Neural progenitor cell (in vitro differentiated cells): ENCODE measurements around the gene CASP7. TPM values are rescaled to one million over a fixed set of nuclear protein-coding genes. Genes with fewer than 3 reads are reported as not detected.
A peak's percentile ranks its signal among the peaks of the same experiment; 100 is the strongest.

Source experiments
- DNase-seq: peaks from one replicate; pipeline ENCODE4 v3.0.0-alpha.2; 2016; ENCODE audit warnings: low spot score
- H2AFZ ChIP-seq: fragments of 200-600 bp; sonication (generic); replicated peaks from 2 replicates; pipeline ENCODE4 v1.6.1; 2016; ENCODE audit warnings: antibody characterized with exemption
- H3F3A ChIP-seq: fragments of 200-600 bp; sonication (generic); 2 replicates; pipeline ENCODE4 v1.6.1; 2016; ENCODE audit warnings: antibody characterized with exemption, low read depth
- H3K27ac ChIP-seq: fragments of 200-600 bp; sonication (generic); 2 replicates; pipeline ENCODE4 v1.5.1; 2016; ENCODE audit warnings: mild to moderate bottlenecking
- H3K27me3 ChIP-seq: fragments of 200-600 bp; sonication (generic); 2 replicates; pipeline ENCODE4 v1.6.1; 2016; ENCODE audit warnings: mild to moderate bottlenecking, moderate library complexity
- H3K36me3 ChIP-seq: fragments of 200-600 bp; sonication (generic); 2 replicates; pipeline ENCODE4 v1.5.1; 2016
- H3K4me1 ChIP-seq: fragments of 200-600 bp; sonication (generic); 2 replicates; pipeline ENCODE4 v1.6.1; 2016; ENCODE audit warnings: mixed run types
- H3K4me2 ChIP-seq: fragments of 200-600 bp; sonication (generic); 2 replicates; pipeline ENCODE4 v1.6.1; 2016
- H3K4me3 ChIP-seq: fragments of 200-600 bp; sonication (generic); 2 replicates; pipeline ENCODE4 v1.5.1; 2016
- H3K79me2 ChIP-seq: fragments of 200-600 bp; sonication (generic); 2 replicates; pipeline ENCODE4 v1.6.1; 2016; ENCODE audit warnings: low read depth
- H3K9ac ChIP-seq: fragments of 200-600 bp; sonication (generic); 2 replicates; pipeline ENCODE4 v1.6.1; 2016
- H3K9me3 ChIP-seq: fragments of 200-600 bp; sonication (generic); 2 replicates; pipeline ENCODE4 v1.5.1; 2016; ENCODE audit warnings: low read depth
- H4K20me1 ChIP-seq: fragments of 200-600 bp; sonication (generic); 2 replicates; pipeline ENCODE4 v1.6.1; 2016; ENCODE audit warnings: low read depth
- H3K27ac Mint-ChIP-seq: 3 replicates; pipeline ENCODE4 v1.8.0; 2021; ENCODE audit warnings: mixed read lengths
- H3K27me3 Mint-ChIP-seq: 2 replicates; pipeline ENCODE4 v1.8.0; 2022; ENCODE audit warnings: low read depth, mild to moderate bottlenecking, inconsistent platforms, moderate library complexity, mixed read lengths; ENCODE audit not compliant: insufficient read depth
- H3K36me3 Mint-ChIP-seq: 3 replicates; pipeline ENCODE4 v1.8.0; 2021; ENCODE audit warnings: mixed read lengths
- H3K4me1 Mint-ChIP-seq: 3 replicates; pipeline ENCODE4 v1.8.0; 2021; ENCODE audit warnings: mixed read lengths
- H3K4me3 Mint-ChIP-seq: 3 replicates; pipeline ENCODE4 v1.8.0; 2021; ENCODE audit warnings: mild to moderate bottlenecking, moderate library complexity, mixed read lengths
- H3K9me3 Mint-ChIP-seq: 3 replicates; pipeline ENCODE4 v1.8.0; 2020; ENCODE audit warnings: mixed read lengths
- CTCF ChIP-seq: fragments of 200-600 bp; sonication (generic); IDR thresholded peaks from 2 replicates; pipeline ENCODE4 v1.5.1; 2017; ENCODE audit warnings: antibody characterized with exemption, mild to moderate bottlenecking
- EZH2 ChIP-seq: fragments of 200-600 bp; sonication (generic); IDR thresholded peaks from 2 replicates; pipeline ENCODE4 v1.6.1; 2017; ENCODE audit warnings: antibody characterized with exemption, mild to moderate bottlenecking, moderate library complexity
- EZH2phosphoT487 ChIP-seq: fragments of 200-600 bp; sonication (generic); IDR thresholded peaks from 2 replicates; pipeline ENCODE4 v1.6.1; 2017; ENCODE audit warnings: antibody characterized with exemption
- total RNA-seq: library from RNA; depleted of rRNA; stranded (reverse); fragments of >200 nt; gene quantifications from 2 replicates; pipeline ENCODE4 v1.2.3, GENCODE V29; 2015; ENCODE audit warnings: low replicate concordance

Gene CASP7
- total RNA-seq, 1 donor from 2014 or later = 18.9 TPM

DNA sequence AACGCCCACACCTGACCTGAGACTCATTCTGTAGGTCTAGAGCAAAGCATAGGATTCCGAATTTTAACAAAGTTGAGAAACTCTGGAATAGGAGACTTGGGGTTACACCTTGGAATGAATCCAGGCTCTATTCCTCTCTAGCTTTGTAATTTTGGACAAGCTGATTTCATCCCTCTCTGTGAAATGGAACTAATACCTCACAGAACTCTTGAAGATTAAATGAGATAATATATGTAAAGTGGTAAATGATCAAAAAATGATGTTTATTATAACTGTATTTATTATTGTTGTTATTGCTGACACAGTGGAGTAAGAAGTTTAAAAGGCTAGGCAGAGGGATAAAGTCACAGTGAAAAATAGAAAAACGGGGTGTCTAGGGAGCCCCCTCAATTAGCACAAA, 32.3 kb downstream of the CASP7 start:
- H3K9me3 Mint-ChIP-seq = no peaks in the 10 kb centered on the region
- no peak overlapping the region for H3K4me2 ChIP-seq
- DNase-seq = no peak
- peaks cover 39% of the 10 kb centered on the region for H3K4me1 Mint-ChIP-seq
- H2AFZ ChIP-seq = no peak overlapping the region
- peaks cover 36% of the 10 kb centered on the region for H3K4me1 ChIP-seq
- H3K9me3 ChIP-seq = no peaks in the 10 kb centered on the region
- H3F3A ChIP-seq = peaks cover 19% of the 10 kb centered on the region
- H3K9ac ChIP-seq = no peak overlapping the region
- H3K27ac Mint-ChIP-seq = no peak overlapping the region
- H3K36me3 Mint-ChIP-seq = peaks cover 7% of the 10 kb centered on the region
- H3K27me3 Mint-ChIP-seq = no peaks in the 10 kb centered on the region
- H4K20me1 ChIP-seq = peaks cover 7% of the 10 kb centered on the region
- H3K4me3 Mint-ChIP-seq = no peak overlapping the region
- H3K27ac ChIP-seq = peak overlapping the region; percentile 18
- no peak overlapping the region for H3K4me3 ChIP-seq
- no peaks in the 10 kb centered on the region for H3K27me3 ChIP-seq
- TF ChIP-seq CTCF = no peak
- TF ChIP-seq EZH2 = no peak
- no peak for TF ChIP-seq EZH2phosphoT487
- no peaks in the 10 kb centered on the region for H3K79me2 ChIP-seq
- H3K36me3 ChIP-seq = no peaks in the 10 kb centered on the region

DNA sequence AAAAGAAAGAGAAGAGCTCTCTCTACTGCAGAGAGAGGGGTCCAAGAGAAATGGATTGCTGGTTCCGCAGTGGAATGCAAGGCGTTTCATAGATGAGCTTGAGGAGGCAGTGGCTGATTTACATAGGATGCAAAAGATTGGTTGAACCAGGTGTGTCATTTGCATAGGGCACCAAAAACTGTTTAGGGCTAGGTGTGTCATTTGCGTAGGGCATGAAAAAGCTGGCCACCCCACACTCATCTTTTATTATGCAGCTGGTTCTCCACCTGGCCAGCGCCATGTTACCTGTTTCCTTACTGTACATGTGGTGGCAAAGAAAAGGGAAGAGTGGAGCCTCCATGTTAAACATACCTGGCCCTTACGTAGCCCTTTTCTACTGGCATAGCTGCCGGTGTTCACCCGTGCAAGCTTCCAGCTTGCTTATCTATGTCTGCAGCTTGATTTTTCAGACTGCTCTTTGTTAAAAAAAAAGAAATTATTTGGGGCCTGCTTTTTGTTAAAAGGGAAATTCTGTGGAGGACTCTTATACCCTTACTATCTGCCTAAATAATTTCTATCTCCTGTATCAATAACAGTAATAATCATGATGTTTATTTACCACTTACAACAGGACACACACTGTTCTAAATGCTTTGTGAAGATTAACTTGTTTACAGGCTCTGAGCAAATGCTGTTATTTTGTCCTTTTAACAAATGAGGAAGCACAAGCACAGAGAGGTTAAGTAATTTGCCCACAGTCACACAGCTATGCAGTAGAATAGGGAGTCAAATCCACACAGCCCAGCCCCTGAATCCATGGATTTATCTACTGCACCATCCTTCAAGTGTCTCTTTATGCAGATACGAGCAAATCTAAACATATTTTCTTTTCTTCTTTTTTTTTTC, 33.3 kb downstream of the CASP7 start:
- H3K4me3 ChIP-seq = no peak overlapping the region
- peaks cover 39% of the 10 kb centered on the region for H3K4me1 Mint-ChIP-seq
- no peak overlapping the region for H3K27ac Mint-ChIP-seq
- peak; percentile 12 for DNase-seq
- H3F3A ChIP-seq = peaks cover 19% of the 10 kb centered on the region
- peaks cover 9% of the 10 kb centered on the region for H3K36me3 Mint-ChIP-seq
- no peaks in the 10 kb centered on the region for H3K36me3 ChIP-seq
- TF ChIP-seq EZH2phosphoT487 (no peak), CTCF (no peak), EZH2 (no peak)
- no peak overlapping the region for H3K9ac ChIP-seq
- H3K27me3 Mint-ChIP-seq = no peaks in the 10 kb centered on the region
- H3K79me2 ChIP-seq = no peaks in the 10 kb centered on the region
- no peak overlapping the region for H2AFZ ChIP-seq
- peaks cover 36% of the 10 kb centered on the region for H3K4me1 ChIP-seq
- no peaks in the 10 kb centered on the region for H3K27me3 ChIP-seq
- no peaks in the 10 kb centered on the region for H3K9me3 ChIP-seq
- no peak overlapping the region for H3K27ac ChIP-seq
- peaks cover 7% of the 10 kb centered on the region for H4K20me1 ChIP-seq
- no peak overlapping the region for H3K4me3 Mint-ChIP-seq
- H3K9me3 Mint-ChIP-seq = no peaks in the 10 kb centered on the region
- H3K4me2 ChIP-seq = no peak overlapping the region

GRCh38 chr10:113713640-113713982, 33.9 kb downstream of the CASP7 start:
- no peak for DNase-seq
- Mint-ChIP-seq H3K4me1 (peaks cover 35% of the 10 kb centered on the region), H3K4me3 (no peak overlapping the region), H3K36me3 (peaks cover 13% of the 10 kb centered on the region), H3K9me3 (no peaks in the 10 kb centered on the region), H3K27me3 (no peaks in the 10 kb centered on the region), H3K27ac (no peak overlapping the region)
- H3K27ac ChIP-seq = no peak overlapping the region
- peaks cover 7% of the 10 kb centered on the region for H4K20me1 ChIP-seq
- no peak overlapping the region for H3K4me2 ChIP-seq
- TF ChIP-seq EZH2phosphoT487 = no peak
- no peak for TF ChIP-seq EZH2
- no peak for TF ChIP-seq CTCF
- H3K4me3 ChIP-seq = no peak overlapping the region
- H3K9me3 ChIP-seq = no peaks in the 10 kb centered on the region
- H3K79me2 ChIP-seq = no peaks in the 10 kb centered on the region
- no peaks in the 10 kb centered on the region for H3K27me3 ChIP-seq
- H3K9ac ChIP-seq = no peak overlapping the region
- peaks cover 36% of the 10 kb centered on the region for H3K4me1 ChIP-seq
- no peaks in the 10 kb centered on the region for H3K36me3 ChIP-seq
- peaks cover 19% of the 10 kb centered on the region for H3F3A ChIP-seq
- no peak overlapping the region for H2AFZ ChIP-seq
